HL-60 (cell line): ENCODE results near the gene FBLIM1.

Experiments
- POLR2AphosphoS5 ChIP-seq: IDR thresholded peaks from 2 replicates; pipeline ENCODE4 v1.6.1; 2012; ENCODE audit warnings: low read depth
- SPI1 ChIP-seq: IDR thresholded peaks from 2 replicates; pipeline ENCODE4 v1.6.1; 2012; ENCODE audit warnings: low read depth, mild to moderate bottlenecking, borderline replicate concordance
- TF ChIP-seq, protein P1 (sequence below): IDR thresholded peaks from one replicate; pipeline ENCODE4 v1.5.1; 2011; ENCODE audit warnings: low read length, control low read depth, inconsistent platforms; ENCODE audit not compliant: insufficient read depth

GRCh38 chr1:15720861-15721260 is 37.7 kb upstream of the FBLIM1 start:
- TF ChIP-seq, protein P1, sequence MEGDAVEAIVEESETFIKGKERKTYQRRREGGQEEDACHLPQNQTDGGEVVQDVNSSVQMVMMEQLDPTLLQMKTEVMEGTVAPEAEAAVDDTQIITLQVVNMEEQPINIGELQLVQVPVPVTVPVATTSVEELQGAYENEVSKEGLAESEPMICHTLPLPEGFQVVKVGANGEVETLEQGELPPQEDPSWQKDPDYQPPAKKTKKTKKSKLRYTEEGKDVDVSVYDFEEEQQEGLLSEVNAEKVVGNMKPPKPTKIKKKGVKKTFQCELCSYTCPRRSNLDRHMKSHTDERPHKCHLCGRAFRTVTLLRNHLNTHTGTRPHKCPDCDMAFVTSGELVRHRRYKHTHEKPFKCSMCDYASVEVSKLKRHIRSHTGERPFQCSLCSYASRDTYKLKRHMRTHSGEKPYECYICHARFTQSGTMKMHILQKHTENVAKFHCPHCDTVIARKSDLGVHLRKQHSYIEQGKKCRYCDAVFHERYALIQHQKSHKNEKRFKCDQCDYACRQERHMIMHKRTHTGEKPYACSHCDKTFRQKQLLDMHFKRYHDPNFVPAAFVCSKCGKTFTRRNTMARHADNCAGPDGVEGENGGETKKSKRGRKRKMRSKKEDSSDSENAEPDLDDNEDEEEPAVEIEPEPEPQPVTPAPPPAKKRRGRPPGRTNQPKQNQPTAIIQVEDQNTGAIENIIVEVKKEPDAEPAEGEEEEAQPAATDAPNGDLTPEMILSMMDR: no peak
- TF ChIP-seq POLR2AphosphoS5 (no peak), SPI1 (no peak)
